CD4-positive, alpha-beta T cell treated with Interleukin-4 for 4 hours (primary cell): ENCODE results near the gene PRKCB.

Source experiments
- DNase-seq: peaks from one replicate; pipeline ENCODE4 v3.0.0-alpha.2; 2020

PRKCB gene

DNA sequence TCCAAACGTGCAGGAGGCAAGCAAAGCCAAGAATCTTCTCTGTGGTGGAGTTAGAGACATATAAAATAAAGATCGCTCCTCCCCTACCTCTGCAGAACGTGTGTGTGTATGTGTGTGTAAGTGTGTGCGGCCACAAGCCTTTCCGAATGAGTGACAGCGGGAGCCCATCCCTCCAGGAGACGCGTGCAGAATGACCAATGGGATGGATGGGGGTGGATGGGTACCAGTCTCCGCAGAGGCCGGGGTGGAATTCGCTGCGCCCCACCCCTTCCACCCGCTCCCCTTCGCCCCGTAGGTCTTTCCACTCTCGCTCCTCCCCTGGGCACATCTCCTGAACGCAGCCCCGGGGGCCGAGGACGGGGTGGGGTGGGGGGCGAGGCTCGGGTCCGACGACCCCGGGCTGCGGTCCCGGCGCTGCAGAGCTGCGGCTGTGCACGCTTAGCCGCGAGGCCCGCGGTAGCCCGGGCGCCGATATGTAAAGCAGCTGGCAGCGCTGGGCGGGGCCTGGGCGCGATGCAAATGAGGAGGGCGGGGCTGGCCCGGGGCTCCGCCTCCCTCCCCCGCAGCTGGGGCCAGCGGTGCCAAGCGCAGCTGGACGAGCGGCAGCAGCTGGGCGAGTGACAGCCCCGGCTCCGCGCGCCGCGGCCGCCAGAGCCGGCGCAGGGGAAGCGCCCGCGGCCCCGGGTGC lies at the start of gene PRKCB:
Gene PRKCB, plus strand, starts transcription at position 594 of the 688 bp plus-strand sequence.
- peak; percentile 85 for DNase-seq

DNA sequence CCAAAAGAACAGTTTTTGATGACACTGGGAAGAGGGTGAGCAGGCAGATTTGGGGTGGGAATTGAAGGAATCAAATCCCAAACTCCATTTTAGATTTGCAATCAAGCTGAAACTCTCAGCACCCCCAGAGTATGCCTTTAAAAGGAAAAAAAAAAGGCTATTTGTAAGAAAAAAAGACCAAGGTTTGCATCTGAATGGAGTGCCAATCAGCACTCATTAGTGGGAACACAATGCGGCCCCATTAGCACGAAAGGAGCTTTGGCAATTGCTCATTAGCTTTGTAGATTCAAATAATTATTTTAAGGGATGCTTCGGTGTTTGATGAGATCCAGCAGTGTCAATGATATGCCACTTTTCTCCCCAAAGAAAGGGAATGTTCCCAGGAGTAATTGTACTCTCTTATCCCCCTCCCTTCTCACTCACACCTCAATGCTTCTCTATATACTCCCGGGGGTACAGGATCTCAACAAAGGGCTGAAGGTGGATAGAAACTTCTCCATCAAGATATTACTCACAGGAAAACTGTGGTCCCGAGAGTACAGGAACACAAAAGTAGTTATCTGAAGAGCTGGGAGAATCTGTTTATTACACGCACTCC lies 48.7 kb upstream of the PRKCB start:
- no peak for DNase-seq

DNA sequence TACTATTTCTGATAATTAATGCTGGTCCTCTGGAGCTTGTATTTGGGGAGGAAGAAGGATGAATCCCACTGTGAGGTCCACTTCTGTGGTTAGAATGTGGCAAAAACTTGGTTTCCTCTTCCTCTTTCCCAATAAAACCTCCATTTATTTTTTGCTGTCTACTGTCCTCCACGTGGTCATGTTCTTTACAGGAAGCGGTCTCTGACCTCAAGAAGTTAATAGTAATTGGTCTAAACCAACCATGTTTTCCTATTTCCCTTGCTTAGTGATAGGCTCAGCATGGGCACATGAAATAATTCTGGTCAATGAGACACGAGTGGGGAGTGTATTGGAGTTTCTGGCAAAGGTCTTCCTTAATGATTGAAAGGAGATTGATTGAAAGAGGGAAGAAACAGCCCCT lies 47.1 kb upstream of the PRKCB start:
- DNase-seq = no peak

DNA sequence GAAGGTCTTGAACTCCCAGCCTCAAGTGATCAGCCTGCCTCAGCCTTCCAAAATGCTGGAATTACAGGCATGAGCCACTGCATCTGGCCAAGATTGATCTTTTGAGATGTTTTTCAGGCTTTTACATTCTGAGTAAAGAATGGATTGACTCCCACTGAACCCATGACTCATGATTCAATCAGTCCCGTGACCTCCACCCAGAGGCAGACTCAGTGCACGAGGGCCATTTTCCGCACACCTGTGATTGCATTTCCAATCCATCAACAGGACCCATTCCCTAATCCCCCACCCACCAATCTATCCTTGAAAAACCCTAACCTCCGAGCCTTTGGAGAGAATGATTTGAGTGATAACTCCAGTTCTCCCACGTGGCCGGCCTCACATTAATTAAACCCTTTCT lies 40.4 kb upstream of the PRKCB start:
- no peak for DNase-seq

DNA sequence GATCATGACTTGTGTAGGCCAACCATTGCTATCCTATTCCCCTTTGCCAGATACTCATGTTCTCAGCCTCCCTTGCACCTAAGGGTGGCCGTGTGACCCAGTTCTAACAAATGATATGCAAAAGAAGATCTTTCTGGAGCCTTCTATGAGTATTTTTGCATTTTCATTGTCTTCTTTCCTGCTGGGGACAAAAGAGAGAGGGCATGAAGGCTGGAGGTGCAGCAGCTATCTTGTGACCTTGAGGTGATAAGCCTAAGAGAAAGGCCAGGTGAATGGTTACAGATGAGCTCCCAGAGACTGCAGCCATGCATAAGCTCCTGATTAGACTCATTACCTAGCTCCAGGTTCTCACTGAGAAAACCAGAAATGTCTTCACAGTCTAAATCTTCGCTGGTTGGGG lies 38.8 kb upstream of the PRKCB start:
- DNase-seq = no peak

DNA sequence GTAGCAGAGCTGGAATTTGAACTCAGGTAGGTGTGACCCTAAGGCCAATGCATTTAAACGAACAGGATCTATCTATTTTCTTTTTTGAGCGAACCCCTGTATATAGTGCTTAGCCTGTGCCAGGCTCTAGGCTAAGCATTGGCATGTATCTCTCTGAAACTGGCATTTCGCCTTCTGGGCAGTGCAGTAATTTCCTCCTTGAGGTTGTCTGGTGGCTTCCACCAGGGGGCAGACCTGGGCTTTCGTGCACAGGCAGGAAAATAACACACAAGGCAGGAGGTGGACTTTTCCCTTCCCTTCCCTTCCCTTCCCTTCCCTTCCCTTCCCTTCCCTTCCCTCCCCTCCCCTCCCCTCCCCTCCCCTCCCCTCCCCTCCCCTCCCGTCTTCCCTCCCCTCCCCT lies 34.4 kb upstream of the PRKCB start:
- DNase-seq = peak; percentile 73

DNA sequence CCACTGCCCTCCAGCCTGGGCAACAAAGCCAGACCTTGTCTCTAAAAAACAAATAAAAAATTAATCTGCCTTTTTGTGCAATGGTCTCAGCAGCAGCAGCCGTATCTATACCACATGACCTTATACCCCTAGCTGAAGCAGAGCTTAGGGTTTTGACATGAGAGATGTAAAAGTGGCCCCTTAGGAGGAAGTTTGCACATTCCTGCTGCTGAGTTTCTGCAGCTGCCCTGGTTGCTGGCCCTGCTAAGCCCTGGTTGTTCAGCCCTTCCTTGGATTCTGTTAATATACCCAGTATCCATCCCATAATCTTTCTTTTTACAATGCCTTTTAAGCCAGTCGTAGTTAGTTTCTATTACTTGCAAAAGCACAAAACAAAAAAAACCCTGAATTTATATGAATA lies 33.0 kb upstream of the PRKCB start:
- DNase-seq = no peak

DNA sequence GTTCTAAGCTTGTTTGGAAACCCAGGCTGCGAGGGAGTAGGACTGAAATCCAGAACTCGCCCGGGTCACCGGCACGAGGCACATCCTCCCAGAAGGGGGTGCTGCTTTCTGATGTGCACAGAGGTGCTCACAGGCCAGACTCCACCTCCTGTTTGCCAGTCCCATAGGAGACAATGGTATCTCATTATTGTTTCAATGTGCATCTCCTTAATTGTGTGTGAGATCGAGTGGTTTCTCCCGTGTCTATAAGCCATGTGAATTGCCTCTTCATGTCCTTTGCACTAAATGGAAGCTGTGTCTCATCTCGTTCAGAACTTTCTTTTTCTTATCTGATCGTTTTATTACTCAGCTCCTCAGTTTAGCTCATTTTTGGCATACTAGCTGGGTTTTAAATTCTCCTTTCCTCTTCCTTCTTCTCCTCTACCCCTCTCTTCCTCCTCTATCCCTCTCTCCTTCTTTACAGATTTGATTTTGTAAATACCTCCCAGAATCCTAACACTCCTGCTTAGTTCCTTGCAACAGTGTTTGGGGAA lies 32.1 kb upstream of the PRKCB start:
- DNase-seq = peak; percentile 73

DNA sequence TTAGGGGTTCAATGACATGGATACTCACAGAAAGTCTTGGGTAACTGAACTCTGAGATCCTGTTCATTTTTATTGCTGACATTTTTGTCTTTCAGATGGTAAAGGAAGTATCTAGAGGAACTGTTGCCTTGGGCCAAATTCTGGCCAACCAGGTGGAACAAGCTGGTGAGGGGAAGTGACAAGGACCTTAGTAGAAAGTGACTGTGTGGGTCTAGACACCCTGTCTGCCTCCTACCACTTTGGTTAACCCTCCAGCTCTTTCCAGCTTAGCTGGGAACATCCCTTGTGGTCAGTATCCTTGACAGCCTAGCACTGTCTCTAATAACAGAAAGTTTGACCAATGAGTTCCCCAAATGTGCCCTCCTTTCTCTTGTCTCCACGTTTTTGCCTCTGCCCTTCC lies 28.8 kb upstream of the PRKCB start:
- no peak for DNase-seq

DNA sequence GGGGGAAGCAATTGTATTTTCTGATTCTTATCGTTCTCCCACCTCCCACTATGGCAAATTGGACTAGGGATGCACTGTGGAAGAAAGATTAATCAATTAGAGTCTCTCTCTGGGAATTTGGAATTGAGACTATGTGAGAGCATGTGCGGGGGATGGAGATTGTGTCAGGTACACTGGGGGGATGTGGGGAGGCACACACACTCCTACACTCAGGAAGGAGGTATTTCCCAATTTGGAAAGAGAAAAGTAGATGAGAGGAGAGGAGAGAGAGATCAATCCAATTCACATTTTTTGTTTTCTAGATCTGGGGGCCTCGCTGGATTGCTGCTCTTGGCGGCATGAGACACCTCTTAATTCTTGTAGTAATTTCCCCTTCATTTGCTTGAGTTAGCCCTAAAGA lies 14.3 kb upstream of the PRKCB start:
- no peak for DNase-seq

DNA sequence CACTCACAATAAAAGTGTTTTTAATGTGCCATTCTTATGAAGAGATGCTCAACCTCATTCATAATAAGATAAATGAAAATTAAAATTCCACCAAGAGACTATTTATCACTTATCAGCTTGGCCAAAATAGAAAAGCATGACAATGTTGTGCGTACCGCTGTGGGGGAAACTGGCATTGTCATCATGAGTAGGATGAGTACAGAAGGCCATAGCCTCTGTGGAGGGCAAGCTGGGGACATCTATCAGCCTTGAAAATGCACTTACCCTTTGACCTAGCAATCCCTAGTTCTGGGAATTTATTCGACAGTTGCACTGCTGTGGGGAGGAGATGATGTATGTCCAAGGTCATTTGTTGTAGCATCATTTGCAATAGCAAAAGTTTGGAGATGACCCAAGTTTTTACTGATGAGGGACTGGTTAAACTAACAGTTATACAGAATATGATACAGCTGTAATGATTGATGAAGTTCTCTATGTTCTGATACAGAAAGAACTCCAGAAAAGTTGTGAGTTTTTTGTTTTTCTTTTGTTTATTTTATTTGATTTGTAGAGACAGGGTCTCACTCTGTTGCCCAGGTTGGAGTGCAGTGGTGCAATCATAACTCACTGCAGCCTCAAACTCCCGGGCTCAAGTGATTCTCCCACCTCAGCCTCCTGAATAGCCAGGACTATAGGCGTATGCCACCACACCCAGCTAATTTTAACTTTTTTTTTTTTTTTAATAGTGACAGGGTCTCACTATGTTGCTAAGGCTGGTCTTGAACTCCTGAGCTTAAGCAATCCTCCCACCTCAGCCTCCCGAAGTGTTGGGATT lies 13.7 kb upstream of the PRKCB start:
- no peak for DNase-seq

DNA sequence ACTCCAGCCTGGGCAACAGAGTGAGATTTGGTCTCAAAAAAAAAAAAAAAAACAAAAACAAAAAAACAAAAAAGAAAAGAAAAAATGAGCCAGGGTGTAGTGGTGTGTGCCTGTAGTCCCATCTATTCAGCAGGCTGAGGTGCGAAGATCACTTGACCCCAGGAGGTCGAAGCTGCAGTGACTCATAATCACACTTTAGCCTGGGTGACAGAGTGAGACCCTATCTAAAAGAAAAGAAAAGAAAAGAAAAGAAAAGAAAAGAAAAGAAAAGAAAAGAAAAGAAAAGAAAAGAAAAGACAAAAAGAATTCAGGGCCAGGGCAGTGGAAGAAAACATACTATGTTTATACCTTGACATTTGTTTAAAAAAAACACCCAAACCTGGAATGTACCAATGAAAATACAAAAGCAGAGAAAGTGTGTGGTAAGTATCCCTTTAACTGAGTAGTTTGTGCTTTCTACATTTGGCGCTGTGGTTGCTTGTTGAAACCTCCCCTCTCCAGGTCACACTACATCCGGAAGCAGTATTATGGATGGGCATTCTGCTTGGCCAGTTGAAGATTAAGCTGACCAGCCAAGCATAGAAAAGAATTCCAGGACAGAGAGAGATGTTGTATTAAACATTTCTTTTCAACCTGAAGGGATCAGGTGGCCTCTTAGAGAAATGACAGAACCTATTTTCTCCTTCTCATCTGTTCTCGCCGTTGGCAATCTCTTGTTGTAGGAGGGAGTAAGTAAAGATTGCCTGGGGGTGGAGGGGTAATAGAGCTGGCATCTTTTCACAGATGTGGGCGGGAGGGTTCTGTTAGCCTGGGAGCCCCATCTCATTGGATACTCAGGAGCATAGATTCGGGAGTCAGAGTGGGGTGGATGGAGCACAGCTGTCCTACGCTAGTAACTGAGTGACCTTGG lies 12.1 kb upstream of the PRKCB start:
- DNase-seq = no peak

DNA sequence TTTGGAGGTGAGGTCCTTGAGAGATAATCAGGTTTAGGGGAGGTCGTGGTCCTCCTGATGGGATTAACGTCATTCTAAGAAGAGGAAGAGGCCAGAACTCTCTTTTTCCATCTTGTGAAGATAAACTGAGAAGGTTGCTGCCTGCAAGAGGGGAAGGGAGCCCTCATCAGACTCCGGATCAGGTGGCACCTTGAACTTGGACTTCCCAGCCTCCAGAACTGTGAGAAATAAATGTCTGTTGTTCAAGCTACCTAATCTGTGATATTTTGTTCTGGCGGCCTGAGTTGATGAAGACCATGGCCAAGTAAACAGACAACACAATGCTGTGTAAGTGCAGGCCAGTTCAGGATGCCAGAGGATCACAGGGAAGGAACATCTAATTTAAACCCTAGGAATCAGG lies 10.9 kb upstream of the PRKCB start:
- no peak for DNase-seq

DNA sequence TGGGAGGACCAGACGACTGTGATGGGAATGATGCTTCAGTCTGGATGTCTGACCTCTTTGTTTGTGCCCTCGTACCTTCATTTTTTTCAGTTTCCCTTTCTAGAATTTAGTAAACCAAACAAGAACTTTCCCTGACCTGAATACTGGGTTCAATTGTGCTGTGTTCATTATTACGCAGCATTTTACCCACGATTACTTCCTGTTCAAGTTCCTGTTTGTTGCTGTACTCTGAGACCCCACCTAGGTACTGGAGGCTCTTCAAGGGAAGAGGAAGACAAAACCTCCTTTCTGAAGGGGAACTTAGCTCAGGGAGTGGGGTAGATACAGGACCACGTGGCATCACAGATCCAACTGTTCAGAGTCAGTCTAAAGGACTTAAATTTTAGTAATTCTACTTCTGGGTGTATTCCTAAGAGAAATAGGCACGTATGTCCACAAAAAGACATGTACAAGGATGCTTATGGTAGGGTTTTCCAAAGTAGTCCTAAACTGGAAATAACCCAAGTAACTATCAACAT lies 9.2 kb upstream of the PRKCB start:
- peak; percentile 74 for DNase-seq

DNA sequence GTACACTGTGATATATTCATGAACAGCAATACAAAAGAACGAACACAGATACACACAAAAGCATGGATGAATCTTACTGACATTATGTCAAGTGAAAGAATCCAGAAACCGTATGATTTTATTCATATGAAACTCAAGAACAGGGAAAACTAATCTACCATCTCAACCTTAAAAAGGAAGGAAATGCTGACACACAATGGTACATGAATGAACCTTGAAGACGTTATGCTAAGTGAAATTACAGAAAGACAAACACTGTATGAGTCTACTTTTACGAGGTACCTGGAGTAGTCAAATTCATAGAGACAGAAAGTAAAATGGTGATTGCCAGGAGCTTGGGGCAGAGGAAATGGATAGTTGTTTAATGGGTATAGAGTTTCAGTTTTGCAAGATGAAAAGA lies 8.7 kb upstream of the PRKCB start:
- DNase-seq = peak; percentile 36

DNA sequence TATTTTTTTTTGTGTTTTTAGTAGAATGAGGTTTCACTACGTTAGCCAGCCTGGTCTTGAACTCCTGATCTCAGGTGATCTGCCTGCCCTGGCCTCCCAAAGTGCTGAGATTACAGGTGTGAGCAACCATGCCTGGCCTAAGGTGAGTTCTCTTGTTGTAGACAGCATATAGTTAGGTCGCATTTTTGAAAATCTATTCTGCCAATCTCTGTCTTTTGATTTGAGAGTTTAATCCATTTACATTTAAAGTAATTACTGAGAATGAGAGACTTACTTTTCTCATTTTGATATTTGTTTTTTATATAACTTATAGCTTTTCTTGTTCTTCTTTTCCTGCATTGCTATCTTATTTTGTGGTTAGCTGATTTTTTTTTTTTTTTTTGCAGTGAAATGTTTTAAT lies 6.3 kb upstream of the PRKCB start:
- no peak for DNase-seq

DNA sequence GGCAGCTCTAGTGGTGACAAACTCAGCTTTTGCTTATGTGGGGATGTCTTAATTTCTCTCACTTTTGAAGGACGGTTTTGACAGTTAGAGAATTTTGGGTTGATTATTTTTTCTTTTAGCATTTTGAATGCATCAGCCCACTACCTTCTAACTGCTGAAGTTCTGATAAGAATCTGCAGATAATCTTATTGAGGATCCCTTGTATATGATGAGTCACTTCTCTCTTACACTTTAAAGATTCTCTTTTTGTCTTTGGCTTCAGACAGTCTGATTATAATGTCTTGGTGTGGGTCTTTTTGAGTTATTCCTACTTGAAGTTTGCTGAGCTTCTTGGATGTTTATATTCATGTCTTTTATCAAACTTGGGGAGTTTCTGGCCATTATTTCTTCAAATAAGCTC lies 5.5 kb upstream of the PRKCB start:
- no peak for DNase-seq

DNA sequence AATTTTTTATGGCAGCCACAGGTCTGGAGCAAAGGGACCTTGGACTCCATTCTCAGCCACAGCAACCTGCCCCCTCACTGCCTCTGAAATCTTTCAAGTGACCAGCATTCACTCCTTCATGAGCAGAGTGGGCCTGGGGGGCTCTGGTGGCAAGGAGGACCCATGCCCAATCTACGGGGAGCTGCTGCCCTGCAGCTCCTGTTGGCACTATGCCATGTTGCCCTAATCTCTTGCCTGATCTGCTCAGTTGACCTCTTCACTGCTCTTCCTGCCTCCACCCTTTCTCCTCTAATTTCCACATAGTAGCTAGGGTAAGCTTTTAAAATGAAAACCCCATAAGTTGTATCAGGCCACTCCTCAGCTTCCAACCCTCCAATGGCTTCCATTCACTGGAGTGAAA lies 2.9 kb upstream of the PRKCB start:
- no peak for DNase-seq

DNA sequence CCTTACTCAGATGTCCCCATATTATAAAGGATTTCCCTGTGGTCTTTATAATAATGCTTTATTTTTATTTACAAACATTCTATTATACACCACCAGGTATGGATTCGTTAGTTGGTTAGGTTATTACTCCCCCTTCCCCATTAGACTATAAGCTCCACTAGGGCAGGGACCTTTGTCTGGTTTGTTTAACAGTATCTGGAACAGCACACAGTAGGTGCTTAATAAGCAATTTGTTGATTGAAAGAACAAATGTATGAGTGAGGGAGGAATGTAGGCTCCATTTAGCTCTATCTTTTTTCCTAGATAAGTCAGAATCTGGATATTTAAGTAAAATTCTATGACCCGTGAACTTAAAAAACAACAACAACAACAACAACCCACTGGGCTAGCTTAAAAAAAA lies 2.3 kb upstream of the PRKCB start:
- no peak for DNase-seq

DNA sequence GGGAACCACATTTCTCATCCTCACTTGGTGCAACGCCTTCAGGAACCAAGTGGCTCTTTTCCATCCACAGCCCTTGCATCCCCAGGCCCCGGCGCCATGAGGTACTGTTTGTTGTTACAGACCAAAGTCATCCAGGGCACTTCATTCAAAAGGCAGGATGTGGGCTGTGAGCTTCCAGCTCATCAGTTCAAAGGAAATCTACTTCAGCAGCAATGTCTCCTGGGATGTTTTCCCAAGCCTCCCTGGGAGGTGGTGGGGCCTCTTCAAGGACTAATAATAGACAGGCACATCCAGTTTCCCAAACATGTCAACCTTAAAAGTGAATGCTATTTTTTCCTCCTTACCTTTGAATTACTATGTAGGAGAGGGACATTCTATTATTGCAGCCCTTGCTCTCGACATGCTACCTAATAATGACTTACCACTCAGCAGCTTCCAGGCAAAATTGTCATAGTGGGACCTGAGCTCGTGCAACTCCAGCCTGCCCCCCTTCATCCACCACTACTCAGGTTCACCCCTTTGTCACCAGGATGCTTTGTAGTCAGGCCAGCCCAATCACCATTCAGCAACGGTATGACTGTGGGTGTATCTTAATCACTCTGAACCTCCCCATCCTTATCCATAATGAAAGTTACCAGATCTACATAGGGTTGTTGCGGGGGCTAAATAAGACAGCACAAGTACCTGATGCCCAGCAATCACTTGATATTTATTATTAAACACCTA lies 1.7 kb upstream of the PRKCB start:
- no peak for DNase-seq

DNA sequence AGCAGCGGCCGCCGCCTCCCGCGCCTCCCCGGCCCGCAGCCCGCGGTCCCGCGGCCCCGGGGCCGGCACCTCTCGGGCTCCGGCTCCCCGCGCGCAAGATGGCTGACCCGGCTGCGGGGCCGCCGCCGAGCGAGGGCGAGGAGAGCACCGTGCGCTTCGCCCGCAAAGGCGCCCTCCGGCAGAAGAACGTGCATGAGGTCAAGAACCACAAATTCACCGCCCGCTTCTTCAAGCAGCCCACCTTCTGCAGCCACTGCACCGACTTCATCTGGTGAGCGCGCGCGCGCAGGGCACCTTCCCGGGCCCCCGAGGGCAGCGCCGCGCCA lies 258 bp downstream of the PRKCB start:
- no peak for DNase-seq
